DMS53 (cell line): Measurements from ENCODE around the gene CNST.
"Not testable (repeated sequence)": the region's sequence is repeated elsewhere in the genome, so short reads cannot be mapped to it uniquely, and the experiment has no call there.

Source experiments
- DNase-seq: peaks from one replicate; lab custom pipeline; 2025; lab: John Stamatoyannopoulos, UW

CNST gene

GRCh38 chr1:246558041-246558440 is 8.2 kb upstream of the CNST start:
- no peak for DNase-seq

GRCh38 chr1:246559310-246559709 is 6.9 kb upstream of the CNST start:
- DNase-seq, result no peak

- DNase-seq, result peak; percentile 10
Measured at GRCh38 chr1:246560833-246561232, 5.4 kb upstream of the CNST start.

- peak; percentile 52 for DNase-seq
Measured at GRCh38 chr1:246564839-246565750, 1.2 kb upstream of the CNST start.

GRCh38 chr1:246565751-246566127 is 517 bp upstream of the CNST start:
- peak; percentile 82 for DNase-seq

- DNase-seq, result peak; percentile 32
Measured at GRCh38 chr1:246566813-246567645, 773 bp downstream of the CNST start.

- DNase-seq, result no peak
Measured at GRCh38 chr1:246567646-246568235, 1.5 kb downstream of the CNST start.

- peak; percentile 87 for DNase-seq
Measured at GRCh38 chr1:246569248-246570238, 3.3 kb downstream of the CNST start.

- not testable (repeated sequence) for DNase-seq
Measured at GRCh38 chr1:246571309-246571708, 5.1 kb downstream of the CNST start.

GRCh38 chr1:246571953-246572352 is 5.7 kb downstream of the CNST start:
- DNase-seq, result no peak

GRCh38 chr1:246572785-246573184 is 6.5 kb downstream of the CNST start:
- no peak for DNase-seq

GRCh38 chr1:246573491-246573890 is 7.2 kb downstream of the CNST start:
- DNase-seq, result no peak

GRCh38 chr1:246576709-246577032 is 10.4 kb downstream of the CNST start:
- DNase-seq, result no peak

GRCh38 chr1:246577082-246577719 is 10.9 kb downstream of the CNST start:
- DNase-seq, result no peak

- DNase-seq, result no peak
Measured at GRCh38 chr1:246577720-246578106, 11.5 kb downstream of the CNST start.

- no peak for DNase-seq
Measured at GRCh38 chr1:246579818-246580217, 13.6 kb downstream of the CNST start.

GRCh38 chr1:246580497-246581370 is 14.5 kb downstream of the CNST start:
- DNase-seq, result no peak

GRCh38 chr1:246582301-246583055 is 16.2 kb downstream of the CNST start:
- peak; percentile 70 for DNase-seq

GRCh38 chr1:246583056-246583440 is 16.8 kb downstream of the CNST start:
- peak; percentile 70 for DNase-seq
